Glomerular visceral epithelial cell (primary cell): Measurements from ENCODE around the gene MGAT5.

ENCODE experiments used
- DNase-seq: peaks from one replicate; pipeline ENCODE4 v3.0.0-alpha.2; 2016; ENCODE audit errors: extremely low spot score

MGAT5 gene

GRCh38 chr2:134254824-134255223 lies 952 bp downstream of the MGAT5 start:
- DNase-seq, result no peak

GRCh38 chr2:134256956-134257355 lies 3.1 kb downstream of the MGAT5 start:
- DNase-seq, result no peak

GRCh38 chr2:134257509-134257908 lies 3.6 kb downstream of the MGAT5 start:
- no peak for DNase-seq

- DNase-seq, result no peak
Observed at GRCh38 chr2:134257965-134258683, 4.3 kb downstream of the MGAT5 start.

GRCh38 chr2:134258684-134259388 lies 5.0 kb downstream of the MGAT5 start:
- DNase-seq, result no peak

GRCh38 chr2:134259571-134259970 lies 5.7 kb downstream of the MGAT5 start:
- no peak for DNase-seq

GRCh38 chr2:134259994-134260393 lies 6.1 kb downstream of the MGAT5 start:
- DNase-seq, result no peak

GRCh38 chr2:134260713-134261112 lies 6.8 kb downstream of the MGAT5 start:
- peak; percentile 76 for DNase-seq

GRCh38 chr2:134261398-134262131 lies 7.7 kb downstream of the MGAT5 start:
- no peak for DNase-seq

- no peak for DNase-seq
Observed at GRCh38 chr2:134262684-134263083, 8.8 kb downstream of the MGAT5 start.

GRCh38 chr2:134268265-134268664 lies 14.4 kb downstream of the MGAT5 start:
- DNase-seq, result peak; percentile 30

- DNase-seq, result no peak
Observed at GRCh38 chr2:134269230-134269629, 15.4 kb downstream of the MGAT5 start.

- peak; percentile 51 for DNase-seq
Observed at GRCh38 chr2:134269972-134270735, 16.3 kb downstream of the MGAT5 start.

- no peak for DNase-seq
Observed at GRCh38 chr2:134271758-134272157, 17.9 kb downstream of the MGAT5 start.

- no peak for DNase-seq
Observed at GRCh38 chr2:134272806-134273205, 18.9 kb downstream of the MGAT5 start.

GRCh38 chr2:134273256-134273983 lies 19.5 kb downstream of the MGAT5 start:
- DNase-seq, result no peak

- no peak for DNase-seq
Observed at GRCh38 chr2:134274121-134274520, 20.2 kb downstream of the MGAT5 start.

GRCh38 chr2:134275058-134275862 lies 21.4 kb downstream of the MGAT5 start:
- DNase-seq, result no peak

GRCh38 chr2:134276381-134277172 lies 22.7 kb downstream of the MGAT5 start:
- no peak for DNase-seq

- DNase-seq, result no peak
Observed at GRCh38 chr2:134277223-134277622, 23.4 kb downstream of the MGAT5 start.
